Stimulated activated CD4-positive, alpha-beta T cell treated with anti-CD3 and anti-CD28 coated beads, Interleukin-1b, Interleukin-23, amount 100 ng/mL, for 48 hours (primary cell): Measurements from ENCODE around the gene DAPK1.

Experiments used
- DNase-seq: peaks from one replicate; pipeline ENCODE4 v3.0.0-alpha.2; 2020

DAPK1 gene

GRCh38 chr9:87701931-87702421 lies 204.3 kb downstream of the DAPK1 start:
- DNase-seq, result no peak

GRCh38 chr9:87702921-87703320 lies 205.3 kb downstream of the DAPK1 start:
- no peak for DNase-seq

- DNase-seq, result no peak
Observed at GRCh38 chr9:87703636-87704276, 206.1 kb downstream of the DAPK1 start.

- DNase-seq, result no peak
Observed at GRCh38 chr9:87704342-87704741, 206.7 kb downstream of the DAPK1 start.

GRCh38 chr9:87706066-87706739 lies 208.5 kb downstream of the DAPK1 start:
- no peak for DNase-seq

GRCh38 chr9:87707805-87708506 lies 210.3 kb downstream of the DAPK1 start:
- DNase-seq, result no peak

GRCh38 chr9:87708546-87708945 lies 210.9 kb downstream of the DAPK1 start:
- no peak for DNase-seq

- peak; percentile 34 for DNase-seq
Observed at GRCh38 chr9:87708986-87709728, 211.5 kb downstream of the DAPK1 start.

GRCh38 chr9:87710443-87710842 lies 212.8 kb downstream of the DAPK1 start:
- no peak for DNase-seq

GRCh38 chr9:87711857-87712800 lies 214.5 kb downstream of the DAPK1 start:
- no peak for DNase-seq

GRCh38 chr9:87712801-87713277 lies 215.2 kb downstream of the DAPK1 start:
- no peak for DNase-seq

GRCh38 chr9:87713278-87713987 lies 215.8 kb downstream of the DAPK1 start:
- peak; percentile 79 for DNase-seq

- DNase-seq, result no peak
Observed at GRCh38 chr9:87713988-87714330, 216.3 kb downstream of the DAPK1 start.

GRCh38 chr9:87714819-87715218 lies 217.2 kb downstream of the DAPK1 start:
- no peak for DNase-seq

GRCh38 chr9:87716141-87716540 lies 218.5 kb downstream of the DAPK1 start:
- DNase-seq, result no peak

GRCh38 chr9:87717456-87717855 lies 219.8 kb downstream of the DAPK1 start:
- no peak for DNase-seq

GRCh38 chr9:87718231-87718630 lies 220.6 kb downstream of the DAPK1 start:
- DNase-seq, result no peak

- no peak for DNase-seq
Observed at GRCh38 chr9:87718852-87719612, 221.4 kb downstream of the DAPK1 start.

GRCh38 chr9:87720173-87720572 lies 222.5 kb downstream of the DAPK1 start:
- no peak for DNase-seq

- no peak for DNase-seq
Observed at GRCh38 chr9:87722393-87723088, 224.9 kb downstream of the DAPK1 start.
